Endothelial cell of umbilical vein (primary cell): ENCODE results near the gene PTCHD1. TPM values are rescaled to one million over a fixed set of nuclear protein-coding genes. Genes with fewer than 3 reads are reported as not detected.

Experiments
- BruUV-seq: library from RNA; stranded (reverse); fragments of 400-500 nt; replicated peaks from 2 replicates; lab custom pipeline; 2021; lab: Mats Ljungman, UMichigan
- CTCF ChIA-PET: fragments of 300-600, 350-600 bp; sonication (Branson Sonifier 250); formaldehyde crosslinking; loops from one replicate; lab custom pipeline; 2021; ENCODE audit warnings: antibody characterized with exemption, inconsistent platforms; lab: Charles Lee
- POLR2A ChIA-PET: fragments of 300-600, 350-600 bp; sonication (Branson Sonifier 250); formaldehyde crosslinking; loops from one replicate; lab custom pipeline; 2021; ENCODE audit warnings: antibody characterized with exemption, inconsistent platforms; lab: Charles Lee
- DNase-seq: peaks from one replicate; pipeline ENCODE4 v3.0.0-alpha.2; 2011; ENCODE audit warnings: low read depth, low spot score
- FAIRE-seq: peaks from 2 replicates; lab custom pipeline; 2011; peaks lifted over from hg19 to GRCh38; lab: Jason Lieb, UNC
- H2AFZ ChIP-seq: 2 replicates; pipeline ENCODE4 v1.6.0; 2012; ENCODE audit warnings: low read depth, low read length, control low read depth, inconsistent platforms
- H3K27ac ChIP-seq: 2 replicates; pipeline ENCODE4 v1.5.1; 2011; ENCODE audit warnings: low read depth, mild to moderate bottlenecking, control low read depth, low read length, moderate library complexity; ENCODE audit not compliant: insufficient read depth
- H3K27me3 ChIP-seq, 2 experiments: 2 replicates each; pipeline versions ENCODE4 v1.6.0 to v1.6.1; 2011; ENCODE audit warnings: low read length in 2 of 2, mixed read lengths in 1 of 2; ENCODE audit not compliant: control insufficient read depth in 2 of 2, insufficient read depth in 2 of 2
- H3K36me3 ChIP-seq, 2 experiments: 2 replicates in 1 of 2; 3 replicates in 1 of 2; pipeline ENCODE4 v1.5.1; 2011; ENCODE audit warnings: low read length in 2 of 2, mild to moderate bottlenecking in 1 of 2, moderate library complexity in 1 of 2; ENCODE audit not compliant: control insufficient read depth in 2 of 2, insufficient read depth in 2 of 2; ENCODE audit errors: extremely low read depth in 1 of 2
- H3K4me1 ChIP-seq: 3 replicates; pipeline ENCODE4 v1.5.1; 2011; ENCODE audit warnings: mild to moderate bottlenecking, low read length; ENCODE audit not compliant: control insufficient read depth, insufficient read depth; ENCODE audit errors: extremely low read depth
- H3K4me2 ChIP-seq: 2 replicates; pipeline ENCODE4 v1.6.1; 2011; ENCODE audit warnings: low read length, control low read depth, mixed read lengths; ENCODE audit not compliant: insufficient read depth
- H3K4me3 ChIP-seq, 3 experiments: fragments of 200-600 bp in 1 of 3; sonication (generic), shearing (Covaris generic) in 1 of 3; replicated peaks in 1 of 3; 2 replicates each; pipeline ENCODE4 v1.5.1; 2011 to 2016; ENCODE audit warnings: control low read depth in 3 of 3, low read length in 3 of 3, mild to moderate bottlenecking in 2 of 3, inconsistent platforms in 1 of 3, low read depth in 1 of 3, moderate library complexity in 1 of 3; ENCODE audit not compliant: insufficient read depth in 1 of 3
- H3K79me2 ChIP-seq: 2 replicates; pipeline ENCODE4 v1.6.0; 2012; ENCODE audit warnings: low read length, inconsistent platforms; ENCODE audit not compliant: control insufficient read depth, insufficient read depth
- H3K9ac ChIP-seq: replicated peaks from 2 replicates; pipeline ENCODE3; 2011; ENCODE audit warnings: low read length, control low read depth; ENCODE audit not compliant: insufficient read depth; ENCODE audit errors: extremely low read depth
- H3K9me1 ChIP-seq: replicated peaks from 3 replicates; pipeline ENCODE4 v1.6.0; 2011; ENCODE audit warnings: mild to moderate bottlenecking, low read length; ENCODE audit not compliant: control insufficient read depth, insufficient read depth; ENCODE audit errors: extremely low read depth
- H3K9me3 ChIP-seq: replicated peaks from 2 replicates; pipeline ENCODE4 v1.5.1; 2012; ENCODE audit warnings: low read length, inconsistent platforms; ENCODE audit not compliant: control insufficient read depth, insufficient read depth
- H4K20me1 ChIP-seq: replicated peaks from 2 replicates; pipeline ENCODE3; 2011; ENCODE audit warnings: mild to moderate bottlenecking, low read length; ENCODE audit not compliant: control insufficient read depth, insufficient read depth; ENCODE audit errors: extremely low read depth
- CTCF ChIP-seq, 2 donors: IDR thresholded peaks; 1 replicate in 1 of 2; 2 replicates in 1 of 2; pipeline ENCODE4 v1.5.1; 2011; ENCODE audit warnings: low read length in 2 of 2, mild to moderate bottlenecking in 2 of 2, moderate library complexity in 2 of 2, control low read depth in 1 of 2, inconsistent platforms in 1 of 2, low read depth in 1 of 2; ENCODE audit not compliant: insufficient read depth in 1 of 2; ENCODE audit errors: extremely low read depth in 1 of 2
- EZH2 ChIP-seq: IDR thresholded peaks from 2 replicates; pipeline ENCODE4 v1.6.1; 2012; ENCODE audit warnings: borderline replicate concordance, low read depth, mild to moderate bottlenecking, moderate library complexity, low read length, inconsistent platforms; ENCODE audit not compliant: severe bottlenecking
- FOS ChIP-seq: IDR thresholded peaks from 2 replicates; pipeline ENCODE4 v1.6.1; 2011; ENCODE audit warnings: mild to moderate bottlenecking, low read length, moderate library complexity, borderline replicate concordance; ENCODE audit not compliant: insufficient read depth
- GATA2 ChIP-seq: IDR thresholded peaks from 2 replicates; pipeline ENCODE4 v1.7.0; 2011; ENCODE audit warnings: low read depth, mild to moderate bottlenecking, moderate library complexity, mixed read lengths, low read length; ENCODE audit not compliant: insufficient read length, insufficient read depth
- JUN ChIP-seq: IDR thresholded peaks from 2 replicates; pipeline ENCODE4 v1.6.1; 2011; ENCODE audit warnings: borderline replicate concordance, low read depth; ENCODE audit not compliant: insufficient read length, insufficient read depth
- MAX ChIP-seq: IDR thresholded peaks from 2 replicates; pipeline ENCODE4 v1.6.1; 2011; ENCODE audit not compliant: insufficient read depth, insufficient read length
- MYC ChIP-seq: IDR thresholded peaks from one replicate; pipeline ENCODE4 v1.6.1; 2011; ENCODE audit warnings: mild to moderate bottlenecking, low read depth, low read length
- POLR2A ChIP-seq: IDR thresholded peaks from 2 replicates; pipeline ENCODE4 v1.6.1; 2012; ENCODE audit warnings: low read depth, mild to moderate bottlenecking, control low read depth, low read length
- POLR2AphosphoS5 ChIP-seq: IDR thresholded peaks from 2 replicates; pipeline ENCODE4 v1.6.1; 2012; ENCODE audit warnings: low read depth, mild to moderate bottlenecking, control low read depth, low read length, moderate library complexity; ENCODE audit not compliant: insufficient read depth
- dilution Hi-C: fragments of 300-500 bp; cut with MboI; formaldehyde crosslinking; loops from one replicate; pipeline ENCODE4 v1.15.0; 2019; ENCODE audit warnings: low sequenced_read_pairs; ENCODE audit not compliant: extremely low pct_ligation_motif_present
- intact Hi-C: fragments of 100-400 bp; cut with micrococcal nuclease; formaldehyde crosslinking; loops from one replicate; pipeline ENCODE4 v1.10.0; 2022
- polyA plus RNA-seq, 4 experiments: library from polyadenylated mRNA; depleted of rRNA in 3 of 4; stranded (reverse) in 3 of 4; unstranded in 1 of 4; fragments of >200 nt; gene quantifications; 2 replicates each; pipeline versions ENCODE4 v1.2.1 to v1.2.3, GENCODE V29; 2011 to 2012; ENCODE audit warnings: missing spikeins in 1 of 4
- total RNA-seq: library from RNA; stranded (reverse); gene quantifications from 2 replicates; pipeline ENCODE4 v1.2.3, GENCODE V29; 2021

The PTCHD1 gene
- total and polyA plus RNA-seq, 2 donors (not counting 3 experiments of a cell fraction or from before 2014, with no cell fraction given): not detected

- no peak for FAIRE-seq
Measured at GRCh38 chrX:23435575-23435974, 100.9 kb downstream of the PTCHD1 start.

More at GRCh38 chrX:23435575-23435974, 100.9 kb downstream of the PTCHD1 start:
- dilution Hi-C loops (no loop called here), intact Hi-C loops (no loop called here)
- TF ChIP-seq JUN (no peak), FOS (no peak), GATA2 (no peak), POLR2A (no peak), MYC (no peak), CTCF (IDR thresholded peaks at IDR 0.05; ENCODE audit: extremely low read depth in 1 of 2, insufficient read depth in 1 of 2, low read depth in 1 of 2, low read length in 2 of 2) (no peak), POLR2AphosphoS5 (no peak), MAX (no peak), EZH2 (no peak)
- DNase-seq: no peak
- no peak overlapping the region for H2AFZ ChIP-seq
- no peaks in the 10 kb centered on the region for H4K20me1 ChIP-seq
- H3K4me2 ChIP-seq: no peak overlapping the region
- no peaks in the 10 kb centered on the region for H3K27me3 ChIP-seq
- H3K79me2 ChIP-seq: no peaks in the 10 kb centered on the region
- no peak overlapping the region for H3K9ac ChIP-seq
- no peaks in the 10 kb centered on the region for H3K9me1 ChIP-seq
- BruUV-seq: no TSS peak
- no peaks in the 10 kb centered on the region for H3K36me3 ChIP-seq
- POLR2A ChIA-PET: no interaction called here
- no peaks in the 10 kb centered on the region for H3K4me1 ChIP-seq
- CTCF ChIA-PET: no interaction called here
- H3K9me3 ChIP-seq: no peaks in the 10 kb centered on the region
- H3K4me3 ChIP-seq: no peak overlapping the region
- no peak overlapping the region for H3K27ac ChIP-seq
